HG02938 (cell line): ENCODE data around the gene NECAB2.

Experiments
- ATAC-seq: cut with Tn5 transposase; IDR thresholded peaks from one replicate; pipeline ENCODE4 v1.9.1; 2021; ENCODE audit warnings: mild to moderate bottlenecking, moderate library complexity; ENCODE audit not compliant: unreplicated experiment

Gene NECAB2

DNA sequence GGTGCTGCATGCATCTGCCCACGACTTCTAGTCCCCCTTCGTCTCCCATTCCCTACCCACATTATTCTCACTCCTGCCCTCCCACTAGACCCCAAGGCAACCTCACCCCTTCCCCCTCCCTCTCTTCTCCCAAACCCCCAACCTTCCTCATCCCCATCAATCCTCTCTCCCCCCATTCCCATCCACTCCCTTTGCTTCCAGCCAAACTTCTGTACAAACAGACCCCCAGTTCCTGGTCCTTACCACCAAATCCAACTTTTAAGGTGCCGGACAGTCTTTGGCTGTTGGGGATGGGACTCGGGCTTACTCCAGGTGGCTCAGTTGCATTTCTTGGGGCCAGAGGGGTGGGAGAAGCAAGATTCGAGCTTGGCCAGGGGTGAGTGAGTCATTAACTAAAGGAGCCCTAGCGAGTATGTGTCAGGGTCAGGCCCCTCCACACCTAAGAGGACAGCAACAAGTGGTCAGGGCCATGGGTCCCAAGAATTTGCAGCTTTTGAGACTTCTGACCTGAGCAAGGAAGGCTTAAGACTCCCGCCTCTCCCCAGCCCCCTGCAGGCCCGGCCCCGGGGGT lies 74.3 kb downstream of the NECAB2 start, which contains the start of gene SLC38A8:
TSS of gene SLC38A8 (minus strand) at position 488 of the 571 bp plus-strand sequence. CDS start 638 bp downstream, outside the sequence.
- no peak for ATAC-seq

DNA sequence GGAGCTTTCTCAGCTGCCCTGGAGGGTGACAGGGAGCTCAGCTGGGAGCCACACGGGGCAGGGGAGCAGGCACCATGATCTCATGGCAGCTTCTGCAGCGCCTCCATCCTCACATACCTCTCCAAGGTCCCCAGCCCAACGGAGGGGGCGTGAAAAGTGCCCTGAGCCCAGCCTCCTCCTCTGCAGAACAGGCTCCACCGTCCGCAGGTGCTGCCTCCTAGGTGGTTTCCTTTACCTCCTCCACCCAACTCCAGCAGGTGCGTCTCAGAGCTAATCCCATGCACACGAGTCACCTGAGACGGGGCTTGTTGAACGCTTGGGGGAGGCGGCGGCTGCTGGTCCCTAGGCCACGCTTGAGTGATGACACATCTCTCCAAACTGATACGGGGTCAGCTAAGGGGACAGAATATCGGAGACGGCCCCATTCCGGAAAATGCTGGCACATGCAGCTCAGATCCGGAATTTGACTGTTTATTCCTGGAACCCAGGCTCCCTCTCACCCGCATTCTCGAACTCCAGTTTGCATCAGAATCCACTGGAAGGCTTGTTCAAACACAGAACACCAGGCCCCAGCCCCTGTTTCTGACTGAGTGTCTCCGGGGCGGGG lies 74.9 kb downstream of the NECAB2 start:
- no peak for ATAC-seq

DNA sequence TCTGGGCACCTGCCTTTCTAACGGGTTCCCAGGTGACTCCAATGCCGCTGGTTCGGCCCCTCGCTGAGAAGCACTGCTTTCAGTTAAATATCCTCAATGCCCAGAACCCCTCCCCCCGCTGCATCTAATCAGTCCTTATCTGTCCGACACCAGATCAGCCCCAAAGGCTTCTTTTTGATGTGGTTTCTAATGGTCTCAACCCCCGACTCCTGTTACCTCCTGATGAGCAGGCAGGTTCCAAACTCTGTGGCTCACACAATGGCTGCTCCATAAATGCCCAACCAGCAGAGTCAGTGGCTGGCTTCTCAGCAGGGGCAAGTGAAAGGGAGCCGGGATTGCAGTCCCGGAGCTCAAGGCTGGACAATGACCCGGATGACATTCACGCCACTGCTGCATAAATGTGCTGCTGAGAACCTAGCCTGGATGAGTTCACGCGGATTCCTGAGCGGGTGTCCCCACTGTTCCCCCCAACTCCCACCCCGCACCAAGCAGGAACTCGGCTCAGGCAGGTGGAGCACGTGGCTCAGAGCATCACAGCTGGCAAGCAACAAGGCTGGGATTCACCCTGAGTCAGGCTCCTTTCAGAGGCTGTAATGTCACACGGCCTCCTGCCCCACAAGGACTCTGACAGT lies 75.6 kb downstream of the NECAB2 start:
- no peak for ATAC-seq

DNA sequence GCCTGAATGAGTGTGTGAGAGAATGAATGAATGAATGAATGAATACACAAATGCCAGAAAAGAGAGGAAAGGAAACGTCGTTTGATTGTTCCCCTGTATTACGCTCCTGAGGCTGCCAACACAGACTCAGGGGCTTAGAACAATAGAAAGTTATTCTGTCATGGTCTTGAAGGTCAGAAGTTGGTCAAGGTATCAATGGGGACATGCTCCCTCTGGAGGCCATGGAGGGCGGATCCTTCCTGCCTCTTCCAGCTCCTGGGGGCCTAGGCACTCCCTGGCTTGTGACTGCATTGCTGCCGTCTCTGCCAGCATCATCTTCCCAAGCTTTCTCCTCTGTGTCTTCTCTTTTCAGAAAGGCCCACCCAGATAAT lies 76.1 kb downstream of the NECAB2 start:
- no peak for ATAC-seq

- no peak for ATAC-seq
Measured at GRCh38 chr16:84045001-84045817, 77.2 kb downstream of the NECAB2 start.

DNA sequence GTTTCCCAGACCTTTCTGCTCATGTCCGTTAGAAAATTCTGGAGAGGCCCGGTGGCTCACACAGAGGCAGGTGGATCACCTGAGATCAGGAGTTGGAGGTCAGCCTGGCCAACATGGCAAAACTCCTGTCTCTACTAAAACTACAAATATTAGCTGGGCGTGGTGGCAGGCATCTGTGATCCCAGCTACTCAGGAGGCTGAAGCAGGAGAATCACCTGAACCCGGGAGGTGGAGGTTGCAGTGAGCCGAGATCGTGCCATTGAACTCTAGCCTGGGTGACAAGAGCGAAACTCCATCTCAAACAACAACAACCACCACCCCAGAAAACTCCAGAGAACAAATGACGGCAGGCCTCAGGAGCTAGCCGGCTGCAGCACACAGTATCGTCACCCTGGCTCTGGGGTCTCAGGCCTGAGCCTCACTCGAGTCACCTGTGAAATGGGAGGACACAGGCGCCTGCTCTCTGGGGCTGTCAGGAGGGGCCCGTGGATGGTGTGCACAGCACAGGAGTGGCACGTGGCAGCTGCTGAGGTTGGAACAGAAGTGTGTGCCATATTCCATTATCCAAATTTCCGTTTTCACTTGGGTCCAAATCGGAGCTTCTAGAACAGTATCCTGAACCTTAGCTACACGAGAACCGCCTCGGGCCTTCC lies 77.9 kb downstream of the NECAB2 start:
- ATAC-seq, result no peak

DNA sequence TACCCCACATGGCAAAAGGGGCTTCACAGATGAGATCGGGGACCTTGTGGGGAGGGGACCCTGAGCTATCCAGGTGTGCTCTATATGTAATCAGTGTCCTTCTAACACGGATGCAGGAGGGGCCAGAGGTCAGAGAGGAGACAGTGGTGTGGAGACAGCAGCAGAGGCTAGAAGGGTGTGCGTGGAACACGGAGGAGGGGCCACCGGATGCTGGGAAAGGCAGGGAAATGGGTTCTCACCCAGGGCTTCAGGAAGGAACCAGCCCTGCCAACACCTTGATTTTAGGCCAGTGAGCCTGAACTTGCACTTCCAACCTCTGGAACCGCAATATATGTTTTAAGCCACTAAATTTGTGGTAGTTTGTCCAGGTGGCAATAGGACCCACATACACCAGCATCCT lies 79.2 kb downstream of the NECAB2 start:
- no peak for ATAC-seq

- ATAC-seq, result no peak
Measured at GRCh38 chr16:84047626-84048025, 79.6 kb downstream of the NECAB2 start.

DNA sequence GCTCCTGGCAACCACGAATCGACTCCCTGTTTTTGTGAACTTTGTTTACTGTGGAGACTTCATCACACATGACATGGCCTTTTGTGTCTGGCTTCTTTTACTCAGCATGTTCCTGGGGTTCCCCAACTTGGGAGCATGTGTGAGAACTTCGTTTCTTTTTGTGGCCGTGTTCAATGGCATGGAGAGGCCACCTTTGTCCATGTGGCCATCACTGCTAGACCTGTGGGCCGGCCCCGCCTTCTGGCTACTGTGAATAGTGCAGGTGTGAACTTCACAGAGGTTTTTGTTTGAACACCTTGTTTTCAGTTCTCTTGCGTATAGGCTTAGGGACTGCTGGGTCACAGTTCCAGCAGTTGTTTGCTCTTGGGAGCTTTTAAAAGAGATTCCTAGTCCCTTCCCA lies 80.2 kb downstream of the NECAB2 start:
- ATAC-seq, result no peak

GRCh38 chr16:84048871-84049270 lies 80.8 kb downstream of the NECAB2 start:
- ATAC-seq, result no peak

GRCh38 chr16:84049403-84050060 lies 81.5 kb downstream of the NECAB2 start:
- no peak for ATAC-seq

- ATAC-seq, result no peak
Measured at GRCh38 chr16:84050316-84050715, 82.3 kb downstream of the NECAB2 start.

DNA sequence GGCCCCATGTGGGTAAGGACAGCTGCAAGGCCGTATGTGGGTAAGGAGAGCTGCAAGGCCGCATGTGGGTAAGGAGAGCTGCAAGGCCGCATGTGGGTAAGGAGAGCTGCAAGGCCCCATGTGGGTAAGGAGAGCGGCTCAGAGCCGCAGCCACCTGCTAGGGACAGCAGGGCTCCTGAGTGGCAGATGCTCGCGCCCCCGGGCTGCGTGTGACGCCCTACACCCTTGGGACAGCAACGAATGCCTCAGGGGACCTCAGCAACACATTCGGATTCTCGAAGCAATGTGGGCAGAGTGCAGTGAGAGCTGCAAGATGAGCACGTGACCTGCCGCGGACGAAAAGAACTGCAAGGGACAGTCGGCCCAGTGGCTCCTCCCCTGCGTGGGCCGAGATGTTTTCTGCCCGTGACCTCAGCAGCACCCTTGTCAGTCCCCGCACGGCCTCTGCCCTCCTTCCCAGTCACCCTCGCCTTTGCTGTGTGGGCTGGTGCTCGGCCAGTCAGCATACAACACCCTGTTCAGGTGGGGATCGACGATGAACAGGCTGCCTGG lies 84.1 kb downstream of the NECAB2 start:
- ATAC-seq, result no peak
